Neural cell (in vitro differentiated cells): ENCODE measurements around the gene LRRC3. TPM values are rescaled to one million over a fixed set of nuclear protein-coding genes. Genes with fewer than 3 reads are reported as not detected.

Source experiments
- H2AFZ ChIP-seq: fragments of 200-600, 300-800 bp; sonication (generic), shearing (Covaris generic); 2 replicates; pipeline ENCODE4 v1.6.0; 2014; ENCODE audit warnings: low read depth, mild to moderate bottlenecking, antibody characterized with exemption, low read length, moderate library complexity
- H3F3A ChIP-seq: fragments of 200-600 bp; shearing (Covaris generic); 2 replicates; pipeline ENCODE4 v1.6.1; 2016; ENCODE audit warnings: mild to moderate bottlenecking, moderate library complexity, mixed read lengths, antibody characterized with exemption, low read length; ENCODE audit not compliant: insufficient read depth, poor library complexity, severe bottlenecking
- H3K27ac ChIP-seq: fragments of 200-600, 300-800 bp; sonication (generic), shearing (Covaris generic); 2 replicates; pipeline ENCODE4 v1.5.1; 2014; ENCODE audit warnings: mild to moderate bottlenecking, low read length, moderate library complexity
- H3K27me3 ChIP-seq: fragments of 300-800, 200-600 bp; sonication (generic), shearing (Covaris generic); 2 replicates; pipeline ENCODE4 v1.6.0; 2014; ENCODE audit warnings: mild to moderate bottlenecking, low read depth, low read length, moderate library complexity; ENCODE audit not compliant: insufficient read depth
- H3K36me3 ChIP-seq: fragments of 300-800, 200-600 bp; sonication (generic), shearing (Covaris generic); 2 replicates; pipeline ENCODE4 v1.5.1; 2014; ENCODE audit warnings: mild to moderate bottlenecking, antibody characterized with exemption, low read length, moderate library complexity; ENCODE audit not compliant: insufficient read depth
- H3K4me2 ChIP-seq: fragments of 300-800, 200-600 bp; sonication (generic), shearing (Covaris generic); 2 replicates; pipeline ENCODE4 v1.6.0; 2014; ENCODE audit warnings: mild to moderate bottlenecking, low read length
- H3K4me3 ChIP-seq: fragments of 300-800, 200-600 bp; sonication (generic), shearing (Covaris generic); 2 replicates; pipeline ENCODE4 v1.5.1; 2014; ENCODE audit warnings: mild to moderate bottlenecking, low read length, moderate library complexity
- H3K79me2 ChIP-seq: fragments of 200-600 bp; shearing (Covaris generic); replicated peaks from 2 replicates; pipeline ENCODE4 v1.6.0; 2014; ENCODE audit warnings: mild to moderate bottlenecking, low read length, moderate library complexity; ENCODE audit not compliant: insufficient read depth
- H3K9ac ChIP-seq: fragments of 300-800, 200-600 bp; sonication (generic), shearing (Covaris generic); 2 replicates; pipeline ENCODE4 v1.6.1; 2016; ENCODE audit warnings: mild to moderate bottlenecking, low read length, mixed read lengths
- H3K9me2 ChIP-seq: fragments of 200-600 bp; shearing (Covaris generic); 2 replicates; pipeline ENCODE4 v1.6.1; 2016; ENCODE audit warnings: mild to moderate bottlenecking, low read length, mixed read lengths; ENCODE audit not compliant: insufficient read depth
- H3K9me3 ChIP-seq: fragments of 200-600, 300-800 bp; sonication (generic), shearing (Covaris generic); 2 replicates; pipeline ENCODE4 v1.6.1; 2016; ENCODE audit warnings: mild to moderate bottlenecking, mixed run types, low read length, moderate library complexity, mixed read lengths
- H4K20me1 ChIP-seq: fragments of 200-600 bp; shearing (Covaris generic); 2 replicates; pipeline ENCODE4 v1.6.1; 2016; ENCODE audit warnings: mild to moderate bottlenecking, mixed run types; ENCODE audit not compliant: insufficient read depth
- EP300 ChIP-seq: fragments of 450-650 bp; conservative IDR thresholded peaks from 2 replicates; pipeline ENCODE4 v1.6.1; 2014; ENCODE audit warnings: antibody characterized with exemption, mild to moderate bottlenecking, moderate library complexity; ENCODE audit not compliant: poor library complexity, severe bottlenecking
- EZH2 ChIP-seq: fragments of 200-600, 300-800 bp; shearing (Covaris generic), sonication (generic); IDR thresholded peaks from 2 replicates; pipeline ENCODE4 v1.6.1; 2014; ENCODE audit warnings: antibody characterized with exemption, low read length, borderline replicate concordance, mild to moderate bottlenecking; ENCODE audit not compliant: insufficient read depth, poor library complexity, severe bottlenecking
- MXI1 ChIP-seq: fragments of 450-650 bp; conservative IDR thresholded peaks from 2 replicates; pipeline ENCODE4 v1.6.1; 2014; ENCODE audit warnings: antibody characterized with exemption, mild to moderate bottlenecking; ENCODE audit not compliant: poor library complexity, severe bottlenecking
- POLR2AphosphoS5 ChIP-seq: IDR thresholded peaks from 2 replicates; pipeline ENCODE4 v1.6.1; 2012
- RAD21 ChIP-seq: fragments of 450-650 bp; conservative IDR thresholded peaks from 2 replicates; pipeline ENCODE4 v1.6.1; 2014; ENCODE audit warnings: antibody characterized with exemption, mild to moderate bottlenecking, moderate library complexity
- SMC3 ChIP-seq: fragments of 450-650 bp; conservative IDR thresholded peaks from 2 replicates; pipeline ENCODE4 v1.6.1; 2014; ENCODE audit warnings: antibody characterized with exemption, mild to moderate bottlenecking, moderate library complexity; ENCODE audit not compliant: poor library complexity
- TAF1 ChIP-seq: IDR thresholded peaks from 2 replicates; pipeline ENCODE4 v1.6.1; 2012; ENCODE audit warnings: low read depth
- polyA plus RNA-seq: library from polyadenylated mRNA; depleted of rRNA; stranded (reverse); fragments of >200 nt; gene quantifications from 2 replicates; pipeline ENCODE4 v1.2.3, GENCODE V29; 2014
- TF ChIP-seq, protein P1 (sequence below): IDR thresholded peaks from 2 replicates; pipeline ENCODE4 v1.6.1; 2012; ENCODE audit warnings: borderline replicate concordance
- TF ChIP-seq, protein P2 (sequence below): fragments of 450-650 bp; IDR thresholded peaks from 2 replicates; pipeline ENCODE4 v1.5.1; 2014; ENCODE audit warnings: antibody characterized with exemption, mild to moderate bottlenecking, moderate library complexity; ENCODE audit not compliant: poor library complexity, severe bottlenecking

LRRC3 gene
- polyA plus RNA-seq, 1 donor from 2014 or later: 3.8 TPM

- TF ChIP-seq TAF1 (no peak), EZH2 (no peak), MXI1 (no peak), SMC3 (no peak), RAD21 (no peak), EP300 (no peak), POLR2AphosphoS5 (no peak)
- TF ChIP-seq, protein P1, sequence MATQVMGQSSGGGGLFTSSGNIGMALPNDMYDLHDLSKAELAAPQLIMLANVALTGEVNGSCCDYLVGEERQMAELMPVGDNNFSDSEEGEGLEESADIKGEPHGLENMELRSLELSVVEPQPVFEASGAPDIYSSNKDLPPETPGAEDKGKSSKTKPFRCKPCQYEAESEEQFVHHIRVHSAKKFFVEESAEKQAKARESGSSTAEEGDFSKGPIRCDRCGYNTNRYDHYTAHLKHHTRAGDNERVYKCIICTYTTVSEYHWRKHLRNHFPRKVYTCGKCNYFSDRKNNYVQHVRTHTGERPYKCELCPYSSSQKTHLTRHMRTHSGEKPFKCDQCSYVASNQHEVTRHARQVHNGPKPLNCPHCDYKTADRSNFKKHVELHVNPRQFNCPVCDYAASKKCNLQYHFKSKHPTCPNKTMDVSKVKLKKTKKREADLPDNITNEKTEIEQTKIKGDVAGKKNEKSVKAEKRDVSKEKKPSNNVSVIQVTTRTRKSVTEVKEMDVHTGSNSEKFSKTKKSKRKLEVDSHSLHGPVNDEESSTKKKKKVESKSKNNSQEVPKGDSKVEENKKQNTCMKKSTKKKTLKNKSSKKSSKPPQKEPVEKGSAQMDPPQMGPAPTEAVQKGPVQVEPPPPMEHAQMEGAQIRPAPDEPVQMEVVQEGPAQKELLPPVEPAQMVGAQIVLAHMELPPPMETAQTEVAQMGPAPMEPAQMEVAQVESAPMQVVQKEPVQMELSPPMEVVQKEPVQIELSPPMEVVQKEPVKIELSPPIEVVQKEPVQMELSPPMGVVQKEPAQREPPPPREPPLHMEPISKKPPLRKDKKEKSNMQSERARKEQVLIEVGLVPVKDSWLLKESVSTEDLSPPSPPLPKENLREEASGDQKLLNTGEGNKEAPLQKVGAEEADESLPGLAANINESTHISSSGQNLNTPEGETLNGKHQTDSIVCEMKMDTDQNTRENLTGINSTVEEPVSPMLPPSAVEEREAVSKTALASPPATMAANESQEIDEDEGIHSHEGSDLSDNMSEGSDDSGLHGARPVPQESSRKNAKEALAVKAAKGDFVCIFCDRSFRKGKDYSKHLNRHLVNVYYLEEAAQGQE: no peak
- TF ChIP-seq, protein P2, sequence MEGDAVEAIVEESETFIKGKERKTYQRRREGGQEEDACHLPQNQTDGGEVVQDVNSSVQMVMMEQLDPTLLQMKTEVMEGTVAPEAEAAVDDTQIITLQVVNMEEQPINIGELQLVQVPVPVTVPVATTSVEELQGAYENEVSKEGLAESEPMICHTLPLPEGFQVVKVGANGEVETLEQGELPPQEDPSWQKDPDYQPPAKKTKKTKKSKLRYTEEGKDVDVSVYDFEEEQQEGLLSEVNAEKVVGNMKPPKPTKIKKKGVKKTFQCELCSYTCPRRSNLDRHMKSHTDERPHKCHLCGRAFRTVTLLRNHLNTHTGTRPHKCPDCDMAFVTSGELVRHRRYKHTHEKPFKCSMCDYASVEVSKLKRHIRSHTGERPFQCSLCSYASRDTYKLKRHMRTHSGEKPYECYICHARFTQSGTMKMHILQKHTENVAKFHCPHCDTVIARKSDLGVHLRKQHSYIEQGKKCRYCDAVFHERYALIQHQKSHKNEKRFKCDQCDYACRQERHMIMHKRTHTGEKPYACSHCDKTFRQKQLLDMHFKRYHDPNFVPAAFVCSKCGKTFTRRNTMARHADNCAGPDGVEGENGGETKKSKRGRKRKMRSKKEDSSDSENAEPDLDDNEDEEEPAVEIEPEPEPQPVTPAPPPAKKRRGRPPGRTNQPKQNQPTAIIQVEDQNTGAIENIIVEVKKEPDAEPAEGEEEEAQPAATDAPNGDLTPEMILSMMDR: no peak
- Histone ChIP-seq H3F3A (no peaks in the 10 kb centered on the region), H3K9me3 (no peaks in the 10 kb centered on the region), H3K9ac (no peak overlapping the region), H3K36me3 (no peaks in the 10 kb centered on the region), H4K20me1 (no peaks in the 10 kb centered on the region), H3K27ac (no peak overlapping the region), H3K4me2 (no peak overlapping the region), H3K79me2 (no peaks in the 10 kb centered on the region), H2AFZ (no peak overlapping the region), H3K4me3 (no peak overlapping the region), H3K27me3 (no peaks in the 10 kb centered on the region), H3K9me2 (no peaks in the 10 kb centered on the region)
These were observed 35.1 kb downstream of the LRRC3 start for GRCh38 chr21:44490405-44490804.

- Histone ChIP-seq H3K36me3 (no peaks in the 10 kb centered on the region), H3K4me2 (no peak overlapping the region), H3K4me3 (no peak overlapping the region), H3F3A (no peaks in the 10 kb centered on the region), H3K9me2 (no peaks in the 10 kb centered on the region), H3K9me3 (no peaks in the 10 kb centered on the region), H3K27ac (no peak overlapping the region), H4K20me1 (no peaks in the 10 kb centered on the region), H2AFZ (no peak overlapping the region), H3K79me2 (no peaks in the 10 kb centered on the region), H3K27me3 (no peaks in the 10 kb centered on the region), H3K9ac (no peak overlapping the region)
- TF ChIP-seq MXI1: no peak
- TF ChIP-seq POLR2AphosphoS5: no peak
- no peak for TF ChIP-seq EZH2
- TF ChIP-seq RAD21: no peak
- no peak for TF ChIP-seq EP300
- TF ChIP-seq TAF1: no peak
- TF ChIP-seq, protein P2: no peak
- no peak for TF ChIP-seq SMC3
- TF ChIP-seq, protein P1: no peak
These were observed 35.5 kb downstream of the LRRC3 start for GRCh38 chr21:44490816-44491215.
